Suprapubic skin (tissue), 4 donors: ENCODE measurements around the gene SLC35F1. TPM values are rescaled to one million over a fixed set of nuclear protein-coding genes. Genes with fewer than 3 reads are reported as not detected.

Experiments
- DNase-seq, 2 donors: peaks; one replicate each; pipeline ENCODE4 v3.0.0-alpha.2; 2019; ENCODE audit warnings: low spot score in 2 of 2
- H3K27ac ChIP-seq: fragments of 200-600 bp; sonication (generic); one replicate; pipeline ENCODE4 v1.5.1; 2019
- H3K27me3 ChIP-seq: fragments of 200-600 bp; sonication (generic); one replicate; pipeline ENCODE4 v1.5.1; 2019
- H3K36me3 ChIP-seq: fragments of 200-600 bp; sonication (generic); one replicate; pipeline ENCODE4 v1.5.1; 2019
- H3K4me1 ChIP-seq: fragments of 200-600 bp; sonication (generic); one replicate; pipeline ENCODE4 v1.5.1; 2019
- H3K4me3 ChIP-seq: fragments of 200-600 bp; sonication (generic); one replicate; pipeline ENCODE4 v1.5.1; 2019; ENCODE audit warnings: mild to moderate bottlenecking
- H3K9me3 ChIP-seq: fragments of 200-600 bp; sonication (generic); one replicate; pipeline ENCODE4 v1.5.1; 2019
- EP300 ChIP-seq: sonication (generic); formaldehyde crosslinking; IDR thresholded peaks from one replicate; pipeline ENCODE4 v1.6.1; 2017; ENCODE audit warnings: antibody characterized with exemption
- POLR2A ChIP-seq, 2 donors: fragments of 450-650 bp; IDR thresholded peaks; one replicate each; pipeline ENCODE4 v1.6.1; 2017; ENCODE audit warnings: antibody characterized with exemption in 2 of 2, mild to moderate bottlenecking in 2 of 2, moderate library complexity in 2 of 2
- POLR2AphosphoS5 ChIP-seq, 3 donors: sonication (generic); formaldehyde crosslinking; IDR thresholded peaks; one replicate each; pipeline ENCODE4 v1.6.1; 2017; ENCODE audit warnings: antibody characterized with exemption in 3 of 3
- WGBS: methylation state at CpG from one replicate; pipeline ENCODE4 v1.1.5; 2018; 5-methylcytosine and 5-hydroxymethylcytosine counted together
- total RNA-seq, 4 donors: library from RNA; depleted of rRNA; stranded (reverse); fragments of >200 nt; gene quantifications; one replicate each; pipeline ENCODE4 v1.1.0, GENCODE V29; 2016
- TF ChIP-seq, protein P1 (sequence below), 2 donors: fragments of 200-600 bp in 1 of 2; fragments of 450-650 bp in 1 of 2; sonication (generic) in 1 of 2; IDR thresholded peaks; one replicate each; pipeline ENCODE4 v1.5.1; 2016 to 2019; ENCODE audit warnings: antibody characterized with exemption in 2 of 2, mild to moderate bottlenecking in 1 of 2, moderate library complexity in 1 of 2

The SLC35F1 gene
- total RNA-seq, 4 donors from 2014 or later: 0.34 to 1.1 (median 0.95) TPM

- Histone ChIP-seq H3K36me3 (no peaks in the 10 kb centered on the region), H3K4me3 (no peak overlapping the region), H3K27ac (no peak overlapping the region), H3K9me3 (no peaks in the 10 kb centered on the region), H3K27me3 (peaks cover 52% of the 10 kb centered on the region), H3K4me1 (peaks cover 20% of the 10 kb centered on the region)
- 91% methylated on average over 5 of the region's 5 CpGs for WGBS
- TF ChIP-seq, protein P1, sequence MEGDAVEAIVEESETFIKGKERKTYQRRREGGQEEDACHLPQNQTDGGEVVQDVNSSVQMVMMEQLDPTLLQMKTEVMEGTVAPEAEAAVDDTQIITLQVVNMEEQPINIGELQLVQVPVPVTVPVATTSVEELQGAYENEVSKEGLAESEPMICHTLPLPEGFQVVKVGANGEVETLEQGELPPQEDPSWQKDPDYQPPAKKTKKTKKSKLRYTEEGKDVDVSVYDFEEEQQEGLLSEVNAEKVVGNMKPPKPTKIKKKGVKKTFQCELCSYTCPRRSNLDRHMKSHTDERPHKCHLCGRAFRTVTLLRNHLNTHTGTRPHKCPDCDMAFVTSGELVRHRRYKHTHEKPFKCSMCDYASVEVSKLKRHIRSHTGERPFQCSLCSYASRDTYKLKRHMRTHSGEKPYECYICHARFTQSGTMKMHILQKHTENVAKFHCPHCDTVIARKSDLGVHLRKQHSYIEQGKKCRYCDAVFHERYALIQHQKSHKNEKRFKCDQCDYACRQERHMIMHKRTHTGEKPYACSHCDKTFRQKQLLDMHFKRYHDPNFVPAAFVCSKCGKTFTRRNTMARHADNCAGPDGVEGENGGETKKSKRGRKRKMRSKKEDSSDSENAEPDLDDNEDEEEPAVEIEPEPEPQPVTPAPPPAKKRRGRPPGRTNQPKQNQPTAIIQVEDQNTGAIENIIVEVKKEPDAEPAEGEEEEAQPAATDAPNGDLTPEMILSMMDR (IDR thresholded peaks at IDR 0.05): no peak
- TF ChIP-seq POLR2AphosphoS5 (IDR thresholded peaks at IDR 0.05) (no peak), EP300 (no peak), POLR2A (IDR thresholded peaks at IDR 0.05) (no peak)
- no peak for DNase-seq
Measured at GRCh38 chr6:117909638-117910037, 2.6 kb downstream of the SLC35F1 start.

- no peak overlapping the region for H3K27ac ChIP-seq
- TF ChIP-seq POLR2A (IDR thresholded peaks at IDR 0.05): no peak
- no peak for TF ChIP-seq POLR2AphosphoS5 (IDR thresholded peaks at IDR 0.05)
- no peaks in the 10 kb centered on the region for H3K36me3 ChIP-seq
- H3K4me3 ChIP-seq: no peak overlapping the region
- DNase-seq: no peak
- no peaks in the 10 kb centered on the region for H3K9me3 ChIP-seq
- H3K4me1 ChIP-seq: peaks cover 20% of the 10 kb centered on the region
- H3K27me3 ChIP-seq: peaks cover 44% of the 10 kb centered on the region
- 78% methylated on average over 4 of the region's 4 CpGs for WGBS
Measured at GRCh38 chr6:117910549-117910948, 3.5 kb downstream of the SLC35F1 start.

GRCh38 chr6:117911150-117911549 is 4.1 kb downstream of the SLC35F1 start:
- no peak overlapping the region for H3K27ac ChIP-seq
- DNase-seq: no peak
- no peak for TF ChIP-seq EP300
- no peak for TF ChIP-seq POLR2AphosphoS5 (IDR thresholded peaks at IDR 0.05)
- no peak for TF ChIP-seq POLR2A (IDR thresholded peaks at IDR 0.05)
- TF ChIP-seq, protein P1 (IDR thresholded peaks at IDR 0.05): no peak

DNA sequence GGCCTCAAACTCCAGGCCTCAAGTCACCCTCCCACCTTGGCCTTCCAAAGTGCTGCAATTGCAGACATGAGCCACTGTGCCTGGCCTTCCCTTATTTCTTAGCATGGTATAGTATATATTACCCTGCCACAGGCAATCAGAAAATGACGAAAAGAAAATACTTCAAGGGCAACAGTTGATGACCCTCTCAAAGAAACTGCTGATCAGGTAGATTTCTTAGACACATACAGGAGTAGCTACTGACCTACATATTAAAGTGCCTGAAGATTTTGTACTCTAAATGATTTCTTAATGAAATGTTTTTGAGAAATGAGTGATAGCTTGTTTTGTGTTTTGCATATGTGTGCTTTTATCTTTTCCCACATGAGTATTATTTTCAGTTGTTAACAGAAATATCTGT is 4.6 kb downstream of the SLC35F1 start:
- TF ChIP-seq EP300 (no peak), POLR2A (IDR thresholded peaks at IDR 0.05) (no peak), POLR2AphosphoS5 (IDR thresholded peaks at IDR 0.05) (no peak)
- TF ChIP-seq, protein P1 (IDR thresholded peaks at IDR 0.05): no peak
- 88% methylated on average over 1 of the region's 1 CpG for WGBS
- Histone ChIP-seq H3K36me3 (no peaks in the 10 kb centered on the region), H3K4me3 (no peak overlapping the region), H3K4me1 (peaks cover 17% of the 10 kb centered on the region), H3K27me3 (peaks cover 38% of the 10 kb centered on the region), H3K27ac (no peak overlapping the region), H3K9me3 (no peaks in the 10 kb centered on the region)
- no peak for DNase-seq

More at GRCh38 chr6:117911150-117911549, 4.1 kb downstream of the SLC35F1 start:
- no peak overlapping the region for H3K4me3 ChIP-seq
- WGBS: 81% methylated on average over 1 of the region's 1 CpG
- no peaks in the 10 kb centered on the region for H3K9me3 ChIP-seq
- H3K4me1 ChIP-seq: peaks cover 20% of the 10 kb centered on the region
- H3K36me3 ChIP-seq: no peaks in the 10 kb centered on the region
- H3K27me3 ChIP-seq: peaks cover 40% of the 10 kb centered on the region

DNA sequence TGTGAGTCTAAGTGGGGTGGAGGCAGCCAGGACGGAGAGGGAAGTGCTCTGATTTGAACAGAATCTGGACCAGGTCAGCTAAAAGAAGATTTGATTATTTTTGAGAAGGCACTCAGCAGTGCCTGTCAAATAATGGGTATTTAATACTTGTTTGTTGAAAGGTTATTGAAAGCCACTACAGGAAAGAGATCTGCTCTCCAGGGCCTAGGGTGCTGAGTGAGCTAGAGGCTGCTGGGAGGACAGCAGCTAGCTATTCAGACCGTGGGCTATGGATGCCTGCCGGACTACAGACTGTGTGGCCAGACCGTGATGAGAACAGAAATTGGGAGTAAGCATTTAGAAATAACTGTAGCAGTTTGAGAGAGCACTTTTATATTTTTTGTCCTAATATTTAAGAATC is 8.8 kb downstream of the SLC35F1 start:
- no peaks in the 10 kb centered on the region for H3K9me3 ChIP-seq
- peaks cover 14% of the 10 kb centered on the region for H3K27me3 ChIP-seq
- TF ChIP-seq, protein P1 (IDR thresholded peaks at IDR 0.05): no peak
- no peak for TF ChIP-seq EP300
- TF ChIP-seq POLR2AphosphoS5 (IDR thresholded peaks at IDR 0.05): no peak
- TF ChIP-seq POLR2A (IDR thresholded peaks at IDR 0.05): no peak
- WGBS: 68% methylated on average over 4 of the region's 4 CpGs
- H3K4me3 ChIP-seq: no peak overlapping the region
- peaks cover 2% of the 10 kb centered on the region for H3K4me1 ChIP-seq
- no peak overlapping the region for H3K27ac ChIP-seq
- no peak for DNase-seq
- H3K36me3 ChIP-seq: no peaks in the 10 kb centered on the region

DNA sequence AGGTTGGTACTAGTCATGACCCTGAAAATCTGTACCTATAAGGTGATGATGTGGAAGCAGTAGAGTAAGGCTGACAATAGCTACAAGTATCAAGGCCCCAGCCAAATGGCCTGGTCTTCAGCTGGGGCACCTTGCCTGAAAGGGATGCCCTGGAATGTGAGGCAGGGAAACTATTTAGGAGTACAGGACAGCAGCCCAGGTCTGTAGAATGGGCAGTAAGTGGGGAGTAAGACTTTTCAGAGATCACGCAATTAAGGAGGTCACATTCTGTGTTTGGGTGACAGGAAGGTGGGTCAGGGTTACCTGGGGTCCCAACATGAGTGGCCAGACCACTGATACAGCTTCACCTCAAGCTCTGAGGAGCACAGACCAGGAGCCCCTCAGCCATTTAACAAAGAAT is 9.4 kb downstream of the SLC35F1 start:
- no peaks in the 10 kb centered on the region for H3K36me3 ChIP-seq
- TF ChIP-seq, protein P1 (IDR thresholded peaks at IDR 0.05): no peak
- TF ChIP-seq POLR2AphosphoS5 (IDR thresholded peaks at IDR 0.05) (no peak), POLR2A (IDR thresholded peaks at IDR 0.05) (no peak)
- peaks cover 2% of the 10 kb centered on the region for H3K4me1 ChIP-seq
- H3K4me3 ChIP-seq: no peak overlapping the region
- DNase-seq: no peak
- peaks cover 18% of the 10 kb centered on the region for H3K27me3 ChIP-seq
- H3K9me3 ChIP-seq: no peaks in the 10 kb centered on the region
- 85% methylated on average over 1 of the region's 1 CpG for WGBS
- H3K27ac ChIP-seq: no peak overlapping the region
